ENCODE results near the gene VWA3B. TPM values are rescaled to one million over a fixed set of nuclear protein-coding genes. Genes with fewer than 3 reads are reported as not detected.

VWA3B gene
- total and polyA plus RNA-seq, 2 donors (not counting 3 experiments of a cell fraction or from before 2014, with no cell fraction given): not detected

GRCh38 chr2:98072442-98072841, 14.5 kb upstream of the VWA3B start:
- ChIA-PET CTCF (interaction anchor here (1.1 kb wide), 1 partner anchor 298 kb away, joined by 3 read pairs; no protein-coding TSS in a partner anchor), POLR2A (no interaction called here)
- no peak overlapping the region for H3K4me2 ChIP-seq (ENCODE audit: insufficient read depth, low read length)
- dilution Hi-C loops (cut with MboI; ENCODE audit: extremely low pct_ligation_motif_present, low sequenced_read_pairs) (no loop called here), intact Hi-C loops (cut with micrococcal nuclease) (no loop called here)
- no peak overlapping the region for H3K4me3 ChIP-seq (replicated peaks in 1 of 3; ENCODE audit: insufficient read depth in 1 of 3, low read depth in 1 of 3, low read length in 3 of 3)
- FAIRE-seq (no peak), DNase-seq (ENCODE audit: low read depth, low spot score) (no peak)
- no TSS peak for BruUV-seq (replicated peaks)
- no peaks in the 10 kb centered on the region for H3K9me1 ChIP-seq (replicated peaks; ENCODE audit: control insufficient read depth, extremely low read depth, insufficient read depth, low read length)
- H3K27me3 ChIP-seq (ENCODE audit: control insufficient read depth in 2 of 2, insufficient read depth in 2 of 2, low read length in 2 of 2): peaks cover 8 to 25% of the 10 kb centered on the region in 2 experiments
- H4K20me1 ChIP-seq (replicated peaks; ENCODE audit: control insufficient read depth, extremely low read depth, insufficient read depth, low read length): no peaks in the 10 kb centered on the region
- H2AFZ ChIP-seq (ENCODE audit: low read depth, low read length): no peak overlapping the region
- no peak overlapping the region for H3K9ac ChIP-seq (replicated peaks; ENCODE audit: extremely low read depth, insufficient read depth, low read length)
- TF ChIP-seq GATA2 (IDR thresholded peaks at IDR 0.05; ENCODE audit: insufficient read depth, insufficient read length, low read depth, low read length) (no peak), MAX (IDR thresholded peaks at IDR 0.05; ENCODE audit: insufficient read depth, insufficient read length) (no peak), EZH2 (IDR thresholded peaks at IDR 0.05; ENCODE audit: borderline replicate concordance, low read depth, low read length, severe bottlenecking) (no peak), MYC (IDR thresholded peaks at IDR 0.05; ENCODE audit: low read depth, low read length) (no peak), POLR2AphosphoS5 (IDR thresholded peaks at IDR 0.05; ENCODE audit: insufficient read depth, low read depth, low read length) (no peak), FOS (IDR thresholded peaks at IDR 0.05; ENCODE audit: borderline replicate concordance, insufficient read depth, low read length) (no peak), JUN (IDR thresholded peaks at IDR 0.05; ENCODE audit: borderline replicate concordance, insufficient read depth, insufficient read length, low read depth) (no peak), POLR2A (IDR thresholded peaks at IDR 0.05; ENCODE audit: low read depth, low read length) (no peak), CTCF (IDR thresholded peaks at IDR 0.05; ENCODE audit: extremely low read depth in 1 of 2, insufficient read depth in 1 of 2, low read depth in 1 of 2, low read length in 2 of 2) (no peak)
- H3K27ac ChIP-seq (ENCODE audit: insufficient read depth, low read depth, low read length): no peak overlapping the region
- no peaks in the 10 kb centered on the region for H3K9me3 ChIP-seq (replicated peaks; ENCODE audit: control insufficient read depth, insufficient read depth, low read length)
- H3K36me3 ChIP-seq (ENCODE audit: control insufficient read depth in 2 of 2, extremely low read depth in 1 of 2, insufficient read depth in 2 of 2, low read length in 2 of 2): no peaks in the 10 kb centered on the region
- H3K79me2 ChIP-seq (ENCODE audit: control insufficient read depth, insufficient read depth, low read length): no peaks in the 10 kb centered on the region
- H3K4me1 ChIP-seq (ENCODE audit: control insufficient read depth, extremely low read depth, insufficient read depth, low read length): no peaks in the 10 kb centered on the region

Data from endothelial cell of umbilical vein (primary cell).